ENCODE data around the gene MIDN.

Gene MIDN

GRCh38 chr19:1258707-1259205 lies 10.4 kb downstream of the MIDN start:
- H3K9me2 ChIP-seq (replicated peaks; ENCODE audit: insufficient read depth, low read length): no peaks in the 10 kb centered on the region
- H3K79me2 ChIP-seq (ENCODE audit: low read length): peaks cover 25% of the 10 kb centered on the region
- H4K20me1 ChIP-seq (ENCODE audit: insufficient read depth, low read length): no peaks in the 10 kb centered on the region
- peak overlapping the region; percentile 81 for H3K9ac ChIP-seq (ENCODE audit: low read length)
- H3K36me3 ChIP-seq (replicated peaks; ENCODE audit: insufficient read depth, low read length): peaks cover 12% of the 10 kb centered on the region; the same call in 1 of the 2 replicates
- H3K27me3 ChIP-seq (replicated peaks; ENCODE audit: insufficient read depth, low read length): no peaks in the 10 kb centered on the region
- peak overlapping the region; percentile 82 for H3K27ac ChIP-seq (ENCODE audit: low read length)
- H3K9me3 ChIP-seq (replicated peaks; ENCODE audit: insufficient read depth, low read length): no peaks in the 10 kb centered on the region
- DNase-seq: no peak
- H3F3A ChIP-seq (ENCODE audit: insufficient read depth, low read length): peaks cover 23% of the 10 kb centered on the region
- no peak for TF ChIP-seq EZH2phosphoT487 (IDR thresholded peaks at IDR 0.05; ENCODE audit: low read length)
- TF ChIP-seq CTCF (IDR thresholded peaks at IDR 0.05; ENCODE audit: low read length): no peak; the same call in 1 of the 2 replicates
- no peak for TF ChIP-seq EZH2 (optimal IDR thresholded peaks at IDR 0.05; ENCODE audit: low read depth, low read length)
- H2AFZ ChIP-seq (ENCODE audit: low read length): peak overlapping the region; percentile 24
- H3K4me1 ChIP-seq (ENCODE audit: low read length): peaks cover 23% of the 10 kb centered on the region
- H3K4me2 ChIP-seq (ENCODE audit: low read depth, low read length): peak overlapping the region; percentile 98
- H3K4me3 ChIP-seq (ENCODE audit: low read length): peak overlapping the region; percentile 75

GRCh38 chr19:1259206-1259875 lies 11.0 kb downstream of the MIDN start:
- Histone ChIP-seq H3K4me3 (ENCODE audit: low read length) (peak overlapping the region; percentile 75), H3F3A (ENCODE audit: insufficient read depth, low read length) (peaks cover 23% of the 10 kb centered on the region), H3K9me2 (replicated peaks; ENCODE audit: insufficient read depth, low read length) (no peaks in the 10 kb centered on the region), H4K20me1 (ENCODE audit: insufficient read depth, low read length) (no peaks in the 10 kb centered on the region), H2AFZ (ENCODE audit: low read length) (peak overlapping the region; percentile 24), H3K36me3 (replicated peaks; ENCODE audit: insufficient read depth, low read length) (peaks cover 12% of the 10 kb centered on the region; the same call in 1 of the 2 replicates), H3K9me3 (replicated peaks; ENCODE audit: insufficient read depth, low read length) (no peaks in the 10 kb centered on the region), H3K27me3 (replicated peaks; ENCODE audit: insufficient read depth, low read length) (no peaks in the 10 kb centered on the region), H3K4me2 (ENCODE audit: low read depth, low read length) (peak overlapping the region; percentile 98), H3K4me1 (ENCODE audit: low read length) (peaks cover 23% of the 10 kb centered on the region), H3K9ac (ENCODE audit: low read length) (peak overlapping the region; percentile 81), H3K79me2 (ENCODE audit: low read length) (peaks cover 24% of the 10 kb centered on the region), H3K27ac (ENCODE audit: low read length) (peak overlapping the region; percentile 82)
- DNase-seq: peak; percentile 78
- TF ChIP-seq EZH2 (optimal IDR thresholded peaks at IDR 0.05; ENCODE audit: low read depth, low read length): no peak
- no peak for TF ChIP-seq CTCF (IDR thresholded peaks at IDR 0.05; ENCODE audit: low read length)
- no peak for TF ChIP-seq EZH2phosphoT487 (IDR thresholded peaks at IDR 0.05; ENCODE audit: low read length)

DNA sequence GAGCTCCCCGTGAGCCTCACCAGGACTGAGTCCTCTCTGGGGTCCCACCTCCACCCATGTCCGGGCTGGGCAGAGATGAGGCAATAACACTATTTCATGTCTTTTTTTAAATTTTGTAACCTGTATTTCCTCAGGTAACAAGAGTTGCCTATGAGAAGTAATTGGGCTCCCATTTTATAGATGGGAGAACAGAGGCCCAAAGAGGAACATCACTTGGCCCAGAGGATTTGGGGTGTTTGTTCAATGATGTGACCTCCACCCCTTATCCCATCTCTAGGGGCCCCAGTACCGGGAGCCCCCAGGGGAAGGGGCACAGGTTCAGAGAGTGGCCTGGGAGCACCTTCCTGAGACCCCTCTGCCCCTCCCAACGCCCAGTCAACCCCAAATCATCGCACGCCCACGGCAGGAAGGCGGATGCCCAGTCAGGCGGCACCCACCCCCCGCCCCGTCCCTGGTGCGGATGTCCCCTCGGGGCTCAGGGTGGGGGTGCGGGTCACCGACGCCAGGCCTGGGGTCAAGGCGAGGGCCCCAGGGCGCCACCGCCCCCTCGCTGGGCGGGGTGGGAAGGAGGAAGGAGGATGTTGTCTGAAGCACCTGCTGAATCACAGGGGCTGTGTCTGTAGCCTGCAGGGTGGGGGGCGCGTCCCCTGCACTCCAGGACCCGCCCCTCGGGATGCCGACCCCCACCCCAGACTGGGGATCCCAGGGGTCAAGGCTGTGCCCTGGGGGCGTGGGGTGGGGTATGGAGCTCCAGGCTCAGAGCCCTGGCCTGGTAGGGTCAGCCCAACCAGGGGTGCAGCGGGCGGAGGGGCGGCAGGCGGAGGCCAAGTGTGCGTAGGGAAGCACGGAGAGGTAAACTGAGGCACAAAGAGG lies 11.7 kb downstream of the MIDN start:
- Histone ChIP-seq H3K79me2 (ENCODE audit: low read length) (peaks cover 24% of the 10 kb centered on the region), H4K20me1 (ENCODE audit: insufficient read depth, low read length) (no peaks in the 10 kb centered on the region), H3K4me3 (ENCODE audit: low read length) (peak overlapping the region; percentile 75), H3K4me2 (ENCODE audit: low read depth, low read length) (peak overlapping the region; percentile 98), H3K9me3 (replicated peaks; ENCODE audit: insufficient read depth, low read length) (no peaks in the 10 kb centered on the region), H3F3A (ENCODE audit: insufficient read depth, low read length) (peaks cover 23% of the 10 kb centered on the region), H3K9me2 (replicated peaks; ENCODE audit: insufficient read depth, low read length) (no peaks in the 10 kb centered on the region), H3K9ac (ENCODE audit: low read length) (peak overlapping the region; percentile 81), H3K4me1 (ENCODE audit: low read length) (peaks cover 23% of the 10 kb centered on the region), H3K27ac (ENCODE audit: low read length) (peak overlapping the region; percentile 82), H2AFZ (ENCODE audit: low read length) (peak overlapping the region; percentile 24), H3K27me3 (replicated peaks; ENCODE audit: insufficient read depth, low read length) (no peaks in the 10 kb centered on the region), H3K36me3 (replicated peaks; ENCODE audit: insufficient read depth, low read length) (peaks cover 8% of the 10 kb centered on the region; the same call in 1 of the 2 replicates)
- no peak for DNase-seq
- TF ChIP-seq CTCF (IDR thresholded peaks at IDR 0.05; ENCODE audit: low read length) (no peak), EZH2phosphoT487 (IDR thresholded peaks at IDR 0.05; ENCODE audit: low read length) (no peak), EZH2 (optimal IDR thresholded peaks at IDR 0.05; ENCODE audit: low read depth, low read length) (no peak)

Measured in MM.1S (cell line).